Measurements from ENCODE around the gene PRR29.

The PRR29 gene

DNA sequence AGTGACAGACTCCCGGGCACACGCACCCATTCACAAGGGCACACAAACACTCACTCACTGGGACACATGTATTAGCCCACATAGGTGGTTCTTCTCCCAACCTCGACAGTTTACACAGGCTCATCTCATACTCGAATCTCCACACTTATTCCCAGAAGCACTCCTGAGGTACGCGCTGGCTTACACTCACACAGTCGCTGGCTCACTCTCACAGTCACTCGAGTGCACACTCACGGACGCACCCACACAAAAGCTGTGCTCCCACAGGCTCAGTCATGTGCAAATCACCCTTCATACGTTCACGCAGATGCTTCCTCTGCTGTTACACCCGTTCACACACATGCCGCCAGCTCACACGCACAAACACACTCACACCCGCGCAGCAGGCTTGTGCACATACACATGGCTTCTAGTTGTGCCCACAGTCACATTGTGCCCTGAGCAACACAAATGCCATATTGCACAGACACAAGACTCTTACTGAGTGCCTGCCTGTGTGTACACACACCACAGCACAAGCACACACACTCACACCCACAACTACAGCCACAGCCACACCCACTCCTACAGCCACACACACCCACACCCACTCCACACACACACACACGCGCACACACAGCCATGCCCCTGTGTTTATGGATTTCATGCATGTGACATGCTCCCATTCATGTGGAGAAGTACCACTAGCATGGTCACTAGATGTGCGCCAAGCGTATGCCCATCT, 8.4 kb upstream of the PRR29 start:
- H3K27me3 ChIP-seq (ENCODE audit: insufficient read depth, poor library complexity, severe bottlenecking): no peaks in the 10 kb centered on the region
- no peak for TF ChIP-seq POLR2AphosphoS5 (IDR thresholded peaks at IDR 0.05; ENCODE audit: low read depth)
- TF ChIP-seq, protein P1, sequence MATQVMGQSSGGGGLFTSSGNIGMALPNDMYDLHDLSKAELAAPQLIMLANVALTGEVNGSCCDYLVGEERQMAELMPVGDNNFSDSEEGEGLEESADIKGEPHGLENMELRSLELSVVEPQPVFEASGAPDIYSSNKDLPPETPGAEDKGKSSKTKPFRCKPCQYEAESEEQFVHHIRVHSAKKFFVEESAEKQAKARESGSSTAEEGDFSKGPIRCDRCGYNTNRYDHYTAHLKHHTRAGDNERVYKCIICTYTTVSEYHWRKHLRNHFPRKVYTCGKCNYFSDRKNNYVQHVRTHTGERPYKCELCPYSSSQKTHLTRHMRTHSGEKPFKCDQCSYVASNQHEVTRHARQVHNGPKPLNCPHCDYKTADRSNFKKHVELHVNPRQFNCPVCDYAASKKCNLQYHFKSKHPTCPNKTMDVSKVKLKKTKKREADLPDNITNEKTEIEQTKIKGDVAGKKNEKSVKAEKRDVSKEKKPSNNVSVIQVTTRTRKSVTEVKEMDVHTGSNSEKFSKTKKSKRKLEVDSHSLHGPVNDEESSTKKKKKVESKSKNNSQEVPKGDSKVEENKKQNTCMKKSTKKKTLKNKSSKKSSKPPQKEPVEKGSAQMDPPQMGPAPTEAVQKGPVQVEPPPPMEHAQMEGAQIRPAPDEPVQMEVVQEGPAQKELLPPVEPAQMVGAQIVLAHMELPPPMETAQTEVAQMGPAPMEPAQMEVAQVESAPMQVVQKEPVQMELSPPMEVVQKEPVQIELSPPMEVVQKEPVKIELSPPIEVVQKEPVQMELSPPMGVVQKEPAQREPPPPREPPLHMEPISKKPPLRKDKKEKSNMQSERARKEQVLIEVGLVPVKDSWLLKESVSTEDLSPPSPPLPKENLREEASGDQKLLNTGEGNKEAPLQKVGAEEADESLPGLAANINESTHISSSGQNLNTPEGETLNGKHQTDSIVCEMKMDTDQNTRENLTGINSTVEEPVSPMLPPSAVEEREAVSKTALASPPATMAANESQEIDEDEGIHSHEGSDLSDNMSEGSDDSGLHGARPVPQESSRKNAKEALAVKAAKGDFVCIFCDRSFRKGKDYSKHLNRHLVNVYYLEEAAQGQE (IDR thresholded peaks at IDR 0.05; ENCODE audit: insufficient replicate concordance, low read depth): no peak
- no peak for TF ChIP-seq GABPA (IDR thresholded peaks at IDR 0.05; ENCODE audit: low read depth)
- TF ChIP-seq SPI1 (IDR thresholded peaks at IDR 0.05; ENCODE audit: borderline replicate concordance, low read depth): no peak
- TF ChIP-seq, protein P2, sequence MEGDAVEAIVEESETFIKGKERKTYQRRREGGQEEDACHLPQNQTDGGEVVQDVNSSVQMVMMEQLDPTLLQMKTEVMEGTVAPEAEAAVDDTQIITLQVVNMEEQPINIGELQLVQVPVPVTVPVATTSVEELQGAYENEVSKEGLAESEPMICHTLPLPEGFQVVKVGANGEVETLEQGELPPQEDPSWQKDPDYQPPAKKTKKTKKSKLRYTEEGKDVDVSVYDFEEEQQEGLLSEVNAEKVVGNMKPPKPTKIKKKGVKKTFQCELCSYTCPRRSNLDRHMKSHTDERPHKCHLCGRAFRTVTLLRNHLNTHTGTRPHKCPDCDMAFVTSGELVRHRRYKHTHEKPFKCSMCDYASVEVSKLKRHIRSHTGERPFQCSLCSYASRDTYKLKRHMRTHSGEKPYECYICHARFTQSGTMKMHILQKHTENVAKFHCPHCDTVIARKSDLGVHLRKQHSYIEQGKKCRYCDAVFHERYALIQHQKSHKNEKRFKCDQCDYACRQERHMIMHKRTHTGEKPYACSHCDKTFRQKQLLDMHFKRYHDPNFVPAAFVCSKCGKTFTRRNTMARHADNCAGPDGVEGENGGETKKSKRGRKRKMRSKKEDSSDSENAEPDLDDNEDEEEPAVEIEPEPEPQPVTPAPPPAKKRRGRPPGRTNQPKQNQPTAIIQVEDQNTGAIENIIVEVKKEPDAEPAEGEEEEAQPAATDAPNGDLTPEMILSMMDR (IDR thresholded peaks at IDR 0.05; ENCODE audit: insufficient read depth, low read length): no peak
- no peak overlapping the region for H3K4me3 ChIP-seq (replicated peaks; ENCODE audit: insufficient read depth, low read length)
- no peak for DNase-seq (ENCODE audit: low read depth in 1 of 2, low spot score in 1 of 2)
- H3K27ac ChIP-seq (replicated peaks): no peak overlapping the region

DNA sequence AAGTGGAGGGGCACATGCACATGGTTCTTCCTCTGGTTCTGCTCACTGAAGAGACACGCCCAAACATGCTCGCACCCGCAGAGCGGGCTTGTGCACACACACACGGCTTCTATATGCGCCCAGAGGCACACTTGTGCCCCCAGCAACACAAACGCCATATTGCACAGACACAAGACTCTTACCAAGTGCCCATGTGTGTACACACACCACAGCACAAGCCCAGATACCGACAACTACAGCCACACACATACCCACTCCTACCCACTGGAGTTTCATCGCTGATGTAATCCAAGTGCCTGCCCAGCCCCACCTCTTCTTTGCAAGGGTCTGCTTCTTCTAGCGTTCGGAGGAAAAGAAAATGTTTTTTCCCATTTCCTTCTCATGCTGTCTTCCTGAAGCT, 6.5 kb upstream of the PRR29 start:
- no peak overlapping the region for H3K27ac ChIP-seq (replicated peaks)
- H3K27me3 ChIP-seq (ENCODE audit: insufficient read depth, poor library complexity, severe bottlenecking): no peaks in the 10 kb centered on the region

DNA sequence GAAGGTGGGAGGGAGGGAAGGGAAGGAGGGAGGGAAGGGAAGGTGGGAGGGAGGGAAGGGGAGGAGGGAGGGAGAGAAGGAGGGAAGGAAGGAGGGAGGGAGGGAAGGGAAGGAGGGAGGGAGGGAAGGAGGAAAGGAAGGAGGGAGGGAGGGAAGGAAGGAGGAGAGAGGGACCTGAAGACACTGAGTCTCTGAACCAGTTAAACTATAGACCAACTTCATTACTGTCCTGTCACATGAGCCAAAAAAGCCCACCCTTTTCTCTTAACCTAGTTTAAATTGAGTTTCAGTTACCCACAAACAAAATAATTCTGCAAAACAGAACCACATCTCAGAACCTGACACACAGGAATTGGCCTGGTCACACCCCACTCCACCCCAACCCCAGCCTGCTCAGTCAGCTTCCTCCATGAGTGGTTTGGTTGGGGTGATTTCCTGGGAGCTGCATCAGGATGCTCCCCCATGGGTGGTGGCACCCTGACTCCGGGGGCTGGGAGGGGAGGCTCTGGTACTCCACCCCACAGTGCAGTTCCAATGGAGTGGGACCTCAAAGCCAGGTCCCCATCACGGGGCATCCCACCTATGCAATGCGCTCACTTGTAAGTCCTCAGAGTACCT, 4.7 kb upstream of the PRR29 start:
- Histone ChIP-seq H3K4me3 (replicated peaks; ENCODE audit: insufficient read depth, low read length) (no peak overlapping the region), H3K27ac (replicated peaks) (no peak overlapping the region), H3K27me3 (ENCODE audit: insufficient read depth, poor library complexity, severe bottlenecking) (peaks cover 16% of the 10 kb centered on the region)
- DNase-seq (ENCODE audit: low read depth in 1 of 2, low spot score in 1 of 2): no peak
- TF ChIP-seq, protein P1 (IDR thresholded peaks at IDR 0.05; ENCODE audit: insufficient replicate concordance, low read depth): no peak
- TF ChIP-seq POLR2AphosphoS5 (IDR thresholded peaks at IDR 0.05; ENCODE audit: low read depth) (no peak), GABPA (IDR thresholded peaks at IDR 0.05; ENCODE audit: low read depth) (no peak), SPI1 (IDR thresholded peaks at IDR 0.05; ENCODE audit: borderline replicate concordance, low read depth) (no peak)
- TF ChIP-seq, protein P2 (IDR thresholded peaks at IDR 0.05; ENCODE audit: insufficient read depth, low read length): no peak

More for the DNA sequence above, 6.5 kb upstream of the PRR29 start:
- TF ChIP-seq, protein P1 (IDR thresholded peaks at IDR 0.05; ENCODE audit: insufficient replicate concordance, low read depth): no peak
- no peak for TF ChIP-seq POLR2AphosphoS5 (IDR thresholded peaks at IDR 0.05; ENCODE audit: low read depth)
- TF ChIP-seq, protein P2 (IDR thresholded peaks at IDR 0.05; ENCODE audit: insufficient read depth, low read length): no peak
- no peak for TF ChIP-seq GABPA (IDR thresholded peaks at IDR 0.05; ENCODE audit: low read depth)
- TF ChIP-seq SPI1 (IDR thresholded peaks at IDR 0.05; ENCODE audit: borderline replicate concordance, low read depth): no peak
- no peak overlapping the region for H3K4me3 ChIP-seq (replicated peaks; ENCODE audit: insufficient read depth, low read length)
- no peak for DNase-seq (ENCODE audit: low read depth in 1 of 2, low spot score in 1 of 2)

Data from HL-60 (cell line).